GM18526 (cell line): ENCODE data around the gene SDF4.

Experiments
- POLR2A ChIP-seq: IDR thresholded peaks from 3 replicates; pipeline ENCODE4 v1.6.1; 2011; ENCODE audit not compliant: insufficient read length; ENCODE audit errors: extremely low read depth

The SDF4 gene

GRCh38 chr1:1228187-1228586, 3.6 kb downstream of the SDF4 start:
- no peak for TF ChIP-seq POLR2A

GRCh38 chr1:1227386-1227785, 4.4 kb downstream of the SDF4 start:
- no peak for TF ChIP-seq POLR2A

- no peak for TF ChIP-seq POLR2A
Measured at GRCh38 chr1:1226566-1227362, 5.0 kb downstream of the SDF4 start.

- no peak for TF ChIP-seq POLR2A
Measured at GRCh38 chr1:1225913-1226312, 5.9 kb downstream of the SDF4 start.

- no peak for TF ChIP-seq POLR2A
Measured at GRCh38 chr1:1225238-1225845, 6.5 kb downstream of the SDF4 start.

- no peak for TF ChIP-seq POLR2A
Measured at GRCh38 chr1:1223891-1224290, 7.9 kb downstream of the SDF4 start.

GRCh38 chr1:1223321-1223720, 8.5 kb downstream of the SDF4 start:
- no peak for TF ChIP-seq POLR2A

GRCh38 chr1:1222575-1223225, 9.1 kb downstream of the SDF4 start:
- TF ChIP-seq POLR2A = no peak

GRCh38 chr1:1221887-1222574, 9.8 kb downstream of the SDF4 start:
- TF ChIP-seq POLR2A = no peak

GRCh38 chr1:1220197-1220596, 11.6 kb downstream of the SDF4 start:
- TF ChIP-seq POLR2A = no peak

- TF ChIP-seq POLR2A = no peak
Measured at GRCh38 chr1:1219341-1219740, 12.5 kb downstream of the SDF4 start.

- TF ChIP-seq POLR2A = no peak
Measured at GRCh38 chr1:1218524-1219200, 13.1 kb downstream of the SDF4 start.

- no peak for TF ChIP-seq POLR2A
Measured at GRCh38 chr1:1217621-1218523, 13.9 kb downstream of the SDF4 start.
